ENCODE results near the gene PRTG. TPM values are rescaled to one million over a fixed set of nuclear protein-coding genes. Genes with fewer than 3 reads are reported as not detected.

The PRTG gene
- total RNA-seq, 1 donor from 2014 or later = 4.4 TPM

DNA sequence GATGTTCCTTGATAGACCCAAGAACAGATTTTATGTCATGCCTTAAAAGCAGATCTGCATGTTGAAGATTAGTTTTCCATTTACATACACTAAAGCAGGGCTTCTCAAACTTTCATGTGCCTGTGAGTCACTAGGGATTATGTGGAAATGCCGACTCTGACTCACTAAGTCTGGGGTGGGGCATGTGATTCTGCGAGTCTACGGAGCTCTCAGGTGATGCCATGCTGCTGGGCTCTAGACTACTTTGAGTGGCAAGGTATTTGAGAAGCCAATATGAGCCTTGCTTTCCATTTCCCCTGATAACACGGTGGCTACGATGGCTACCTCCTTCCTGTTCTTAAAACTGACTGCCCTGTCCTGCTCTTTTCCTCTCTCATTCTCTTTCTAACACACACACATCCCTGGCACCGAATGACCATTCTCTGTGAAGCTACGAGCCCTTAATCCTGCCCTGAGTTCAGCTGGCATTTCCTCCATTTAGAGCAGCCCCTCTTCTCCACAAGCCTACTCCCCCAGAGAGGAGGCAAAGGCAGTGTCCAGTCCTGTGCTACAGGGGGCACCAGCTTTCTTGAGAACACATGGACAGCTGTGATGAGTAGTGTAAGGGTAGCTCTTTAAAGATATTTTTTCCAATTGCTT lies 115.1 kb downstream of the PRTG start:
- TF ChIP-seq, protein P1, sequence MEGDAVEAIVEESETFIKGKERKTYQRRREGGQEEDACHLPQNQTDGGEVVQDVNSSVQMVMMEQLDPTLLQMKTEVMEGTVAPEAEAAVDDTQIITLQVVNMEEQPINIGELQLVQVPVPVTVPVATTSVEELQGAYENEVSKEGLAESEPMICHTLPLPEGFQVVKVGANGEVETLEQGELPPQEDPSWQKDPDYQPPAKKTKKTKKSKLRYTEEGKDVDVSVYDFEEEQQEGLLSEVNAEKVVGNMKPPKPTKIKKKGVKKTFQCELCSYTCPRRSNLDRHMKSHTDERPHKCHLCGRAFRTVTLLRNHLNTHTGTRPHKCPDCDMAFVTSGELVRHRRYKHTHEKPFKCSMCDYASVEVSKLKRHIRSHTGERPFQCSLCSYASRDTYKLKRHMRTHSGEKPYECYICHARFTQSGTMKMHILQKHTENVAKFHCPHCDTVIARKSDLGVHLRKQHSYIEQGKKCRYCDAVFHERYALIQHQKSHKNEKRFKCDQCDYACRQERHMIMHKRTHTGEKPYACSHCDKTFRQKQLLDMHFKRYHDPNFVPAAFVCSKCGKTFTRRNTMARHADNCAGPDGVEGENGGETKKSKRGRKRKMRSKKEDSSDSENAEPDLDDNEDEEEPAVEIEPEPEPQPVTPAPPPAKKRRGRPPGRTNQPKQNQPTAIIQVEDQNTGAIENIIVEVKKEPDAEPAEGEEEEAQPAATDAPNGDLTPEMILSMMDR (conservative IDR thresholded peaks at IDR 0.05; ENCODE audit: low read depth, low read length) = no peak
- H3K4me3 ChIP-seq (ENCODE audit: low read depth, low read length) = no peak overlapping the region

DNA sequence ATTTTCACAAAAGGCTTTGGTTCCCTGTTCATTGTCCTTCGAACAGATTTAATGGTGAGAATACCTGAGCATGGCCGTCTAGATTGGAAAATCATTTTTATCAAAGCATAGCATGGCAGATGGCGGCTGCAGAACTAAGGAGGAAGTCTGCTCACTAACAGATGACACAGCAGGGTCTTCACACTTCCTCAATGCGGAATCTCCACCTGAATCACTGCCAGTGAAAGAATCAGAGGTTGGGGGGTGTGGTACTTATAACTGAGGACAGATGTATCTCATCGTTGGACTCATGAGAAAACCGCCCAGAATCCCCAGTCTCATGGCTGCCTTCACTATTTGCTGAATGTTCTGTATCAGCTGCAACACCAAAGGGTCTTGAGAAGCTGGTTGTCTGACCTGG lies 123.2 kb downstream of the PRTG start:
- no peak overlapping the region for H3K4me3 ChIP-seq (ENCODE audit: low read depth, low read length)
- no peak for DNase-seq (ENCODE audit: low read depth)
- TF ChIP-seq, protein P1 (conservative IDR thresholded peaks at IDR 0.05; ENCODE audit: low read depth, low read length) = no peak

More for the DNA sequence above, 115.1 kb downstream of the PRTG start:
- DNase-seq (ENCODE audit: low read depth) = peak; percentile 91

DNA sequence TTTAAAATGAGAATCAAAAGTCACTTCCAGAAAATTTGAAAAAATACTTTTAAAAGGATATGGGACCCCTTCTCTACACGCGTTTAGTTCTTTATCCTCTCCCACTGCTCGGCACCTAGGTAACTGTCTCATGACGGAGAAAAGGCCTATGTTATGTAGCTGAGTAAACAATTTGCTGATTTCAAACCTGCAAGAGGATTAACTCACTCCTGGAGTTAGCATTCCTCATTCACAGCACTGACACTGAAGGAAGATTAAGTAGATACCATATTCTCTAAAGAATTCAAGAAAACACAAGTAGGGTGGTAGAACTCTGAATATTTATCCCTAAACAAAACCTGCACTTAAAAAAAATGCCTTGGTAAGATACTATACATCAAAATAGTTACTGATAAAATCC lies 124.6 kb downstream of the PRTG start:
- no peak for DNase-seq (ENCODE audit: low read depth)
- no peak overlapping the region for H3K4me3 ChIP-seq (ENCODE audit: low read depth, low read length)
- TF ChIP-seq, protein P1 (conservative IDR thresholded peaks at IDR 0.05; ENCODE audit: low read depth, low read length) = no peak

DNA sequence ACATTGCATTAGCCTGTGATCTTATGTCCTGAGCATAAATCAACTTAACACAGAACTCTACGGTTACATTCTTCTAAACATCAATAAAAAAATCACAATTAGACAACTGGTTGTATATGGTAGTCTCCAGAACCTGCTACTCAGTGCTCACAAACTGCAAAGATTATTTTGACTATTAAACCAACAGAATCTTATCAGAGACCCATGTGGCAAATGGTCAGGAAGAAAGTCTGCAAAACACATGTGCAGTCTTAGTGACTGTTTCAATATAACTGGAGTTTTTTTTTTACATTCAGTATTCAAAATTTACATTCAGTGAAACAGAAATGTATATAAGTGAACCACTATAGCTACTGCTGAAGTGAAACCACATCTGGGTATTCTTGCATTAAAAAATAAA lies 127.5 kb downstream of the PRTG start:
- TF ChIP-seq, protein P1 (conservative IDR thresholded peaks at IDR 0.05; ENCODE audit: low read depth, low read length) = no peak
- no peak overlapping the region for H3K4me3 ChIP-seq (ENCODE audit: low read depth, low read length)
- no peak for DNase-seq (ENCODE audit: low read depth)

DNA sequence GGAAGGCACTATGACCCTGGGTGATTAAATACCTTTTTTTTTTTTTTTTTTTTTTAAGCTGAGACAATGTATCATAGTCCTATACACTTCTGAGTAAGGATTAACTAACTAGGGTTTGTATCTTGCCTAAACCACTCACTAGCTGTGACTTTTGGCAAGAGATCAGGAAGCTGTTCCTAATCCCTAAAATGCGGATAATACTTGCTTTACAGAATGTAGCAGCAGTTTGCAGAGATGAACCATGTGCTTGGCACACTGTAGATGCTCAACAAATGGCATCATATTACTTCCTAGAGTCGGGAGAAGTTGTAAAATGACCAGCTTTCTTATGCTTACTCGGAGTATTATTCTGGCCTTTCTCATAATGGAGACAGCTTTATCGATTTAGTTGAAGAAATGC lies 129.2 kb downstream of the PRTG start:
- TF ChIP-seq, protein P1 (conservative IDR thresholded peaks at IDR 0.05; ENCODE audit: low read depth, low read length) = no peak
- H3K4me3 ChIP-seq (ENCODE audit: low read depth, low read length) = no peak overlapping the region
- no peak for DNase-seq (ENCODE audit: low read depth)

DNA sequence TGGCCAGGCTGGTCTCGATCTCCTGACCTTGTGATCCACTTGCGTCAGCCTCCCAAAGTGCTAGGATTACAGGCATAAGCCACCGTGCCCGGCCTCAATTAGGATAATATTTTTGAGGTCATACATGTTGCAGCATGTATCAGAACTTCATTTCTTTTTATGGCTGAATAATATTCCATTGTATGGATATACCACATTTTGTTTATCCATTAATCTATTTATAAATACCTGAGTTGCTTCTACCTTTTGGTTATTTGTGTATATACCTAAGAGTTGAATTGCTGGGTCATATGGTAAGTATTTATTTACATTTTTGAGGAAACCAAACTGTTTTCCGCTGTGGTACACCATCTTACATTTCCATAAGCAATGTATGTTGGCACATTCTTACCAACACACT lies 136.7 kb downstream of the PRTG start:
- TF ChIP-seq, protein P1 (conservative IDR thresholded peaks at IDR 0.05; ENCODE audit: low read depth, low read length) = no peak
- no peak overlapping the region for H3K4me3 ChIP-seq (ENCODE audit: low read depth, low read length)
- DNase-seq (ENCODE audit: low read depth) = no peak

DNA sequence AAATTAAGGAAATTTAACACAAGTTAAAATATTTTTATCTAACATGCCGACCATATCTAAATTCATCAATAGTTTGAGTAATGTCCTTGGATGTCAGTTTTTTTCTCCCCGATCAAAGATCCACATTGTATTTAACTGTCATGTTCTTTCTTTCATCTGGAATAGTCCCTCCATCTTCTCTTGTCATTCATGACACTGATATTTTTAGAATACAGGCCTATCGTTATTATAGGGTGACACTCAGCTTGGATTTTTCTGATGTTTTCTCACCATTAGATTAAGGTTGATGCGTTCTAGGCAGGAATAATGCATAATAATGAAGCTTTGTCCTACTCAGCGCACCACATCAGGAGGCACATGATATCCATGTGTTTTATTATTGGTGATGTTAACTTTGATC lies 141.6 kb downstream of the PRTG start:
- no peak for DNase-seq (ENCODE audit: low read depth)
- no peak overlapping the region for H3K4me3 ChIP-seq (ENCODE audit: low read depth, low read length)
- TF ChIP-seq, protein P1 (conservative IDR thresholded peaks at IDR 0.05; ENCODE audit: low read depth, low read length) = no peak
